ENCODE results near the gene ZNF518A. TPM values are rescaled to one million over a fixed set of nuclear protein-coding genes. Genes with fewer than 3 reads are reported as not detected.
A peak's percentile ranks its signal among the peaks of the same experiment; 100 is the strongest.

The ZNF518A gene
- total and polyA plus RNA-seq, 9 of the 15 experiments (the other 6 are each of a cell fraction or from before 2014, with no cell fraction given): 6.3 to 30.0 (median 17.4) TPM

DNA sequence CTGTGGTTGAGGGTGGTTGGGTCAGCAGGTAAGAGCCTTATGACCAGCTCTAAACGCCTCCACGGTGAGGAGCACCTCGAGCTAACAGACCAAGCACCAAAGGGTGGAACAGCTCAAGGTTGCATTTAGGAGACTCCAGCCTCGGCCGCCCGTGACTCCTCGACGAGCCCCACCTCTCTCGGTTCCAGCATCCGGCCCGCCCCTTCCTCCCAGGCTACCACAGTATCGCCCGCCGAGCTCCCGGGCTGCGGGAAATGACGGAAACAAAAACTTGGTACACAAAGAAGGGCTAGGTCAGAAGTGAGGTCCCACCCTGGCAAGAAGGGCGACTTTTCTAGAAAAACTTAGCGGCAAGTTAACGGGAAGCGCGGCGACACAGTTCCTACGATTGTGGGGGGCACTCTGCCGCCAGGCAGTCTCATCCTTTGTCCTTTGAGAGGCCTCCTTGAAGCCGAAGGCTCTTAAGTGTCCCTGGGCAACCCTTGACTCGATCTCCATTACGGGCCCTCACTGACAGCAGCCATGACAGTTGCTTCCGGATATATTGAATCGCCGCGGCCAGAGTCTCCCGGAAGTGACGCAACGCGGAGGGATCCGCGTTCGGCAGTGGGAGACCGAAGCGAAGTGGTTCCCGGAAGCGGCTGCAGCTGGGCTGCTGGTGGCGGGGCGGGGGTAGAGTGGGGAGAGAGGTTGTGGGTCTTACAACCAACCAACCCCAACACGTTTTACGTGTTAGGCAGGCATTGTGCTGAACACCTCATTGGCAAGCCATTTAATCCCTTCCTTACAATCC, 40.2 kb upstream of the ZNF518A start (continued):
- TF ChIP-seq, protein P1, sequence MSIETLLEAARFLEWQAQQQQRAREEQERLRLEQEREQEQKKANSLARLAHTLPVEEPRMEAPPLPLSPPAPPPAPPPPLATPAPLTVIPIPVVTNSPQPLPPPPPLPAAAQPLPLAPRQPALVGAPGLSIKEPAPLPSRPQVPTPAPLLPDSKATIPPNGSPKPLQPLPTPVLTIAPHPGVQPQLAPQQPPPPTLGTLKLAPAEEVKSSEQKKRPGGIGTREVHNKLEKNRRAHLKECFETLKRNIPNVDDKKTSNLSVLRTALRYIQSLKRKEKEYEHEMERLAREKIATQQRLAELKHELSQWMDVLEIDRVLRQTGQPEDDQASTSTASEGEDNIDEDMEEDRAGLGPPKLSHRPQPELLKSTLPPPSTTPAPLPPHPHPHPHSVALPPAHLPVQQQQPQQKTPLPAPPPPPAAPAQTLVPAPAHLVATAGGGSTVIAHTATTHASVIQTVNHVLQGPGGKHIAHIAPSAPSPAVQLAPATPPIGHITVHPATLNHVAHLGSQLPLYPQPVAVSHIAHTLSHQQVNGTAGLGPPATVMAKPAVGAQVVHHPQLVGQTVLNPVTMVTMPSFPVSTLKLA (conservative IDR thresholded peaks at IDR 0.05): peak; percentile 52 to 66; a peak in 3 of 4 replicates
- TF ChIP-seq, protein P2, sequence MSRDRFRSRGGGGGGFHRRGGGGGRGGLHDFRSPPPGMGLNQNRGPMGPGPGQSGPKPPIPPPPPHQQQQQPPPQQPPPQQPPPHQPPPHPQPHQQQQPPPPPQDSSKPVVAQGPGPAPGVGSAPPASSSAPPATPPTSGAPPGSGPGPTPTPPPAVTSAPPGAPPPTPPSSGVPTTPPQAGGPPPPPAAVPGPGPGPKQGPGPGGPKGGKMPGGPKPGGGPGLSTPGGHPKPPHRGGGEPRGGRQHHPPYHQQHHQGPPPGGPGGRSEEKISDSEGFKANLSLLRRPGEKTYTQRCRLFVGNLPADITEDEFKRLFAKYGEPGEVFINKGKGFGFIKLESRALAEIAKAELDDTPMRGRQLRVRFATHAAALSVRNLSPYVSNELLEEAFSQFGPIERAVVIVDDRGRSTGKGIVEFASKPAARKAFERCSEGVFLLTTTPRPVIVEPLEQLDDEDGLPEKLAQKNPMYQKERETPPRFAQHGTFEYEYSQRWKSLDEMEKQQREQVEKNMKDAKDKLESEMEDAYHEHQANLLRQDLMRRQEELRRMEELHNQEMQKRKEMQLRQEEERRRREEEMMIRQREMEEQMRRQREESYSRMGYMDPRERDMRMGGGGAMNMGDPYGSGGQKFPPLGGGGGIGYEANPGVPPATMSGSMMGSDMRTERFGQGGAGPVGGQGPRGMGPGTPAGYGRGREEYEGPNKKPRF (IDR thresholded peaks at IDR 0.05; ENCODE audit: low read depth, low read length): no peak
- TF ChIP-seq, protein P3, sequence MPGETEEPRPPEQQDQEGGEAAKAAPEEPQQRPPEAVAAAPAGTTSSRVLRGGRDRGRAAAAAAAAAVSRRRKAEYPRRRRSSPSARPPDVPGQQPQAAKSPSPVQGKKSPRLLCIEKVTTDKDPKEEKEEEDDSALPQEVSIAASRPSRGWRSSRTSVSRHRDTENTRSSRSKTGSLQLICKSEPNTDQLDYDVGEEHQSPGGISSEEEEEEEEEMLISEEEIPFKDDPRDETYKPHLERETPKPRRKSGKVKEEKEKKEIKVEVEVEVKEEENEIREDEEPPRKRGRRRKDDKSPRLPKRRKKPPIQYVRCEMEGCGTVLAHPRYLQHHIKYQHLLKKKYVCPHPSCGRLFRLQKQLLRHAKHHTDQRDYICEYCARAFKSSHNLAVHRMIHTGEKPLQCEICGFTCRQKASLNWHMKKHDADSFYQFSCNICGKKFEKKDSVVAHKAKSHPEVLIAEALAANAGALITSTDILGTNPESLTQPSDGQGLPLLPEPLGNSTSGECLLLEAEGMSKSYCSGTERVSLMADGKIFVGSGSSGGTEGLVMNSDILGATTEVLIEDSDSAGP (CRISPR knock-in tag; IDR thresholded peaks at IDR 0.05): no peak
- TF ChIP-seq PYGO2 (tag; IDR thresholded peaks at IDR 0.05) (no peak), RBM25 (IDR thresholded peaks at IDR 0.05; ENCODE audit: low read depth, low read length, severe bottlenecking) (no peak), NRF1 (conservative IDR thresholded peaks at IDR 0.05 in 1 of 2, IDR thresholded peaks at IDR 0.05 in 1 of 2) (no peak), SNRNP70 (optimal IDR thresholded peaks at IDR 0.05; ENCODE audit: low read depth, low read length) (no peak), ETV1 (tag; conservative IDR thresholded peaks at IDR 0.05; ENCODE audit: low read depth) (peak; percentile 96)
- TF ChIP-seq, protein P4, sequence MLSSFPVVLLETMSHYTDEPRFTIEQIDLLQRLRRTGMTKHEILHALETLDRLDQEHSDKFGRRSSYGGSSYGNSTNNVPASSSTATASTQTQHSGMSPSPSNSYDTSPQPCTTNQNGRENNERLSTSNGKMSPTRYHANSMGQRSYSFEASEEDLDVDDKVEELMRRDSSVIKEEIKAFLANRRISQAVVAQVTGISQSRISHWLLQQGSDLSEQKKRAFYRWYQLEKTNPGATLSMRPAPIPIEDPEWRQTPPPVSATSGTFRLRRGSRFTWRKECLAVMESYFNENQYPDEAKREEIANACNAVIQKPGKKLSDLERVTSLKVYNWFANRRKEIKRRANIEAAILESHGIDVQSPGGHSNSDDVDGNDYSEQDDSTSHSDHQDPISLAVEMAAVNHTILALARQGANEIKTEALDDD (IDR thresholded peaks at IDR 0.05): peak; percentile 65
